ENCODE measurements around the gene DEFB115.

The DEFB115 gene, protein sequence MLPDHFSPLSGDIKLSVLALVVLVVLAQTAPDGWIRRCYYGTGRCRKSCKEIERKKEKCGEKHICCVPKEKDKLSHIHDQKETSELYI

DNA sequence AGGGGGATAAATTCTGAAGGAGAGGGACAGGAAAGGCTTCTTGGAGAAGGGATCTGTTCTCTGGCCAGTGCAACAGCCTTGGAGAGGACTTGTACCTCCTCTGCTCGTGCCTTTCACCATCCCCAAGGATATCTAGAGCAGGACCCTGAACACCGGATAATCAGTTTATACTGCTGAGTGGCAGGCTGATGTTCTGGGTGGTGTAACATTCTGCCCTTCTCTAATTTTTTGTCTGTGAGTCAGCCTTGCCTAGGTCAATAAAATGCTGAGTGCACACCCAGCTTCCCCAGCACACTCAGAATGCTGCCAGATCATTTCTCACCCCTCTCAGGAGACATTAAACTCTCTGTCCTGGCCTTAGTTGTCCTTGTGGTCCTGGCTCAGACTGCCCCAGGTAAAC, at the start of gene DEFB115:
TSS of gene DEFB115 (plus strand) at position 301 of the 400 bp plus-strand sequence. CDS start at position 301, 0 bp downstream.
- TF ChIP-seq, protein P1, sequence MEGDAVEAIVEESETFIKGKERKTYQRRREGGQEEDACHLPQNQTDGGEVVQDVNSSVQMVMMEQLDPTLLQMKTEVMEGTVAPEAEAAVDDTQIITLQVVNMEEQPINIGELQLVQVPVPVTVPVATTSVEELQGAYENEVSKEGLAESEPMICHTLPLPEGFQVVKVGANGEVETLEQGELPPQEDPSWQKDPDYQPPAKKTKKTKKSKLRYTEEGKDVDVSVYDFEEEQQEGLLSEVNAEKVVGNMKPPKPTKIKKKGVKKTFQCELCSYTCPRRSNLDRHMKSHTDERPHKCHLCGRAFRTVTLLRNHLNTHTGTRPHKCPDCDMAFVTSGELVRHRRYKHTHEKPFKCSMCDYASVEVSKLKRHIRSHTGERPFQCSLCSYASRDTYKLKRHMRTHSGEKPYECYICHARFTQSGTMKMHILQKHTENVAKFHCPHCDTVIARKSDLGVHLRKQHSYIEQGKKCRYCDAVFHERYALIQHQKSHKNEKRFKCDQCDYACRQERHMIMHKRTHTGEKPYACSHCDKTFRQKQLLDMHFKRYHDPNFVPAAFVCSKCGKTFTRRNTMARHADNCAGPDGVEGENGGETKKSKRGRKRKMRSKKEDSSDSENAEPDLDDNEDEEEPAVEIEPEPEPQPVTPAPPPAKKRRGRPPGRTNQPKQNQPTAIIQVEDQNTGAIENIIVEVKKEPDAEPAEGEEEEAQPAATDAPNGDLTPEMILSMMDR (IDR thresholded peaks at IDR 0.05): no peak
- H3K4me3 ChIP-seq: no peak within 1 kb of the TSS
- DNase-seq (ENCODE audit: low spot score): no peak
- no peak within 1 kb of the TSS for H3K27ac ChIP-seq

DNA sequence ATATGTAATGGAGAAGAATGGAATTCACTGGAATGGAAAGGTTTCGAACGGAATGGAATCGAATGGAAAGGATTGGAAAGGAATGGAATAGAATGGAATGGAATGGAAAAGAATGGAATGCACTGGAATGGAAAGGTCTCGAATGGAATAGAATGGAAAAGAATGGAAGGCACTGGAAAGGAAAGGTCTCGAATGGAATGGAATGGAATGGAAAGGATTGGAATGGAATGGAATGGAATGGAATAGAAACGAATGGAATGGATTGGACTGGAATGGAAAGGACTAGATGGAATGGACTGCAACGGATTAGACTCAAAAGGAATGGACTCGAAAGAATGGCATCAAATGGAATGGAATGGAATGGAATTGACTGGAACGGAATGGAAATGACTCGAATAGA, 20.5 kb upstream of the DEFB115 start:
- TF ChIP-seq, protein P1 (IDR thresholded peaks at IDR 0.05): no peak
- Histone ChIP-seq H3K27ac (no peak overlapping the region), H3K4me3 (no peak overlapping the region)
- no peak for DNase-seq (ENCODE audit: low spot score)

DNA sequence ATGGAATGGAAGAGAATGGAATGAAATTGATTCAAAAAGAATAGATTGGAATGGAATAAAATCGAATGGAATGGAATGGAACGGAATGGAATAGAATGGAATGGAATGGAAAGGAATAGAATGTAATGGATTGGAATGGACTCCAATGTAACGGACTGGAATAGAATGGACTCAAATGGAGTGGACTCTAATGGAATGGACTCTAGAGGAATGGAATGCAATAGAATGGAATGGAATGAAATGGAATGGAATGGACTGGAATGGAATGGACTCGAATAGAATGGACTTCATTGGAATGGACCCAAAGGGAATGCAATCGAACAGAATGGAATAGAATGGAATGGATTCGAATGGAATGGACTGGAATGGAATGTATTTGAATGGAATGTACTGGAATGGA, 19.7 kb upstream of the DEFB115 start:
- TF ChIP-seq, protein P1 (IDR thresholded peaks at IDR 0.05): no peak
- Histone ChIP-seq H3K4me3 (no peak overlapping the region), H3K27ac (no peak overlapping the region)
- no peak for DNase-seq (ENCODE audit: low spot score)

DNA sequence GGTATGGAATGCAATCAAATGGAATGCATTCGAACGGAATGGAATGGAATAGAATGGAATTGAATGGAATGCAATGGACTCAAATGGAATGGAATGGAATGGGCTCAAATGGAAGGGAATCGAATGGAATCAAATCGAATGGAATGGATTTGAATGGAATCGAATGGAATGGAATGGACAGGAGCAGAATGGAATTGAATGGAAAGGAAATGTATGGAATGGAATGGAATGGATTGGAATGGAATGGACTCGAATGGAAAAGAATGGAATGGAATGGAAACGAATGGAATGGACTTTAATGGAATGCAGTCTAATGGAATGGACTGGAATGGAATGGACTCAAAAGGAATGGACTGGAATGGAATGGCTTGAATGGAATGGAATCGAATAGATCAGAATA, 18.3 kb upstream of the DEFB115 start:
- Histone ChIP-seq H3K4me3 (no peak overlapping the region), H3K27ac (no peak overlapping the region)
- DNase-seq (ENCODE audit: low spot score): no peak
- TF ChIP-seq, protein P1 (IDR thresholded peaks at IDR 0.05): no peak

DNA sequence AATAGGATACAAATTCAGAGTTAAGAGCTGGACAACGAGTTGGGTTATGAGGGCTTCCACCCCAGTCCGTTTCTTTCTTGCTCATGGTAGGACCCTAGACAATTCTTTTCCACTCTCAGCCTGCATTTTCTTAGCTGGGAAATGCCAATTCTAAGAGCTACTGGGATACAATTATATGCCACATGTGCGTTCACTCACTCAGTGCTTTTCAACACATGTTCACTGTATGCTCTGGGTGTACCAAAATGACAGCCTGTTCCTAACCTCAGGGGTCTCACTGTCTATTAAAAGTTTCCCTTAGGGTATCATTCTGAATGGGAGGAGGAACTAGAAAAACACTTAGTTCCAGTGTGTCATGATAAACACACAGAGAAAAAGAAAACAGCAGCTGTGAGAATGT, 505 bp upstream of the DEFB115 start:
- no peak for DNase-seq (ENCODE audit: low spot score)
- no peak overlapping the region for H3K4me3 ChIP-seq
- TF ChIP-seq, protein P1 (IDR thresholded peaks at IDR 0.05): no peak

DNA sequence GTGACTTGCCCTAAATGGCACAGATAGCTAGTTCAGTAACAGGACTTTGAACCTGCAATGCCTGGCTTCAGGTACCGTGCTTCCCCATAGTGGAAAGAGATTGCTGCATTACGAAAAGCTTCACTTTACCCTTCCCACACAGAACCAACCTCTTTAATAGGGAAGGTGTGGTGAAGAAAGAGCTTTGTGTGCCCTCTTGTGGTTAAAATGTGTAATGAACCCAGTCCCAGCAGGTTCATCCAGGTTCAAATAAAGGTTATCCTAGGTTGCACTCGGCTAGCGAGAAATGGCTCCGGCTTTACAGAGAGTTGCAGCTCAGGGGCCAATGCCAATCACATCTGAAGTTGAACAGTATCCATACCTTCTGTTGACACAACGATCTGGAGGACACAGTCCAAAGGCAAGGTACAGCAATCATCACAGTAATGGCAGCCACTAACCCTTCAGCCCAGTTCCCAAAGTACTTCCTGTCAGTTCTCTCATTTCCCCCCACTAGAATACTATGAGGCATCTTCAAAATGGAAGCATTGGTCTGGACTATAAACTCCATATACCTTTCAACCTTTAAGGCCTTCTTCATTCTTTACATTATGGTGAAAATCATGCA, 3.0 kb downstream of the DEFB115 start:
- DNase-seq (ENCODE audit: low spot score): no peak
- H3K4me3 ChIP-seq: no peak overlapping the region
- TF ChIP-seq, protein P1 (IDR thresholded peaks at IDR 0.05): peak; percentile 11
- H3K27ac ChIP-seq: no peak overlapping the region

More for the DNA sequence above, 505 bp upstream of the DEFB115 start:
- no peak overlapping the region for H3K27ac ChIP-seq

DNA sequence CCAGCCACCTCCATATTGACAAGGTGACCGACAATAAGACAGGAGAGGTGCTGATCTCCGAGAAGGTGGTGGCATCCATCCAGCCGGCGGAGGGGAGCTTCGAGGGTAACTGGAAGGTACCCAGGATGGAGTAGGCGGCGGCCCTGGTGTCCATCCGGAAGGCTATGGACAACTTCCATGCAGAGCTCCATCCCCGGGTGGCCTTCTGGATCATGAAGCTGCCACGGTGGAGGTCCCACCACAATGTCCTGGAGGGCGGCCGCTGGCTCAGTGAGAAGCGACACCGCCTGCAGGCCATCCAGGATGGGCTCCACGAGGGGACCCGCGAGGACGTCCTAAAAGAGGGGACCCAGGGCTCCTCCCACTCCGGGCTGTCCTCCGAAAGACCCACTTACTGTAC, 17.0 kb downstream of the DEFB115 start:
- Histone ChIP-seq H3K27ac (no peak overlapping the region), H3K4me3 (no peak overlapping the region)
- no peak for DNase-seq (ENCODE audit: low spot score)
- TF ChIP-seq, protein P1 (IDR thresholded peaks at IDR 0.05): no peak

All from coronary artery (tissue), 2 donors.